GM21825 (cell line): ENCODE results near the gene ARID5B.
"Not testable (repeated sequence)": the region's sequence is repeated elsewhere in the genome, so short reads cannot be mapped to it uniquely, and the experiment has no call there.

Source experiments
- ATAC-seq: cut with Tn5 transposase; IDR thresholded peaks from one replicate; pipeline ENCODE4 v1.9.1; 2021; ENCODE audit warnings: mild to moderate bottlenecking, moderate library complexity; ENCODE audit not compliant: unreplicated experiment

The ARID5B gene

GRCh38 chr10:62025901-62026879 is 124.7 kb downstream of the ARID5B start:
- ATAC-seq = no peak

GRCh38 chr10:62027841-62028501 is 126.5 kb downstream of the ARID5B start:
- ATAC-seq = no peak

- ATAC-seq = not testable (repeated sequence)
Measured at GRCh38 chr10:62028502-62028842, 127.0 kb downstream of the ARID5B start.

GRCh38 chr10:62029401-62029800 is 127.9 kb downstream of the ARID5B start:
- no peak for ATAC-seq

GRCh38 chr10:62031507-62031906 is 130.0 kb downstream of the ARID5B start:
- ATAC-seq = no peak

- ATAC-seq = no peak
Measured at GRCh38 chr10:62033125-62033524, 131.6 kb downstream of the ARID5B start.

GRCh38 chr10:62034096-62034640 is 132.7 kb downstream of the ARID5B start:
- no peak for ATAC-seq

- ATAC-seq = no peak
Measured at GRCh38 chr10:62036186-62037081, 134.9 kb downstream of the ARID5B start.

GRCh38 chr10:62037166-62037831 is 135.8 kb downstream of the ARID5B start:
- no peak for ATAC-seq

- no peak for ATAC-seq
Measured at GRCh38 chr10:62037890-62038608, 136.6 kb downstream of the ARID5B start.

GRCh38 chr10:62038609-62039190 is 137.2 kb downstream of the ARID5B start:
- ATAC-seq = no peak

GRCh38 chr10:62039954-62040353 is 138.5 kb downstream of the ARID5B start:
- no peak for ATAC-seq

- ATAC-seq = no peak
Measured at GRCh38 chr10:62040881-62041280, 139.4 kb downstream of the ARID5B start.

GRCh38 chr10:62043421-62044021 is 142.0 kb downstream of the ARID5B start:
- no peak for ATAC-seq

GRCh38 chr10:62044566-62044965 is 143.1 kb downstream of the ARID5B start:
- ATAC-seq = no peak

GRCh38 chr10:62045765-62046521 is 144.4 kb downstream of the ARID5B start:
- ATAC-seq = no peak

GRCh38 chr10:62046522-62047227 is 145.2 kb downstream of the ARID5B start:
- ATAC-seq = peak; percentile 49
